NCI-H146 treated with DMSO at 0.1 percent for 48 hours (cell line): ENCODE results near the gene SCGB1D2.
A peak's percentile ranks its signal among the peaks of the same experiment; 100 is the strongest.
"Not testable (repeated sequence)": the region's sequence is repeated elsewhere in the genome, so short reads cannot be mapped to it uniquely, and the experiment has no call there.

Experiments
- DNase-seq: peaks from one replicate; lab custom pipeline; 2025; ENCODE audit not compliant: unreplicated experiment; lab: John Stamatoyannopoulos, UW

The SCGB1D2 gene, protein sequence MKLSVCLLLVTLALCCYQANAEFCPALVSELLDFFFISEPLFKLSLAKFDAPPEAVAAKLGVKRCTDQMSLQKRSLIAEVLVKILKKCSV

GRCh38 chr11:62242021-62242420 lies at the start of gene SCGB1D2:
TSS of gene SCGB1D2 (plus strand) at chr11:62242239. CDS start at chr11:62242308, 69 bp downstream.
- DNase-seq, result peak; percentile 97

DNA sequence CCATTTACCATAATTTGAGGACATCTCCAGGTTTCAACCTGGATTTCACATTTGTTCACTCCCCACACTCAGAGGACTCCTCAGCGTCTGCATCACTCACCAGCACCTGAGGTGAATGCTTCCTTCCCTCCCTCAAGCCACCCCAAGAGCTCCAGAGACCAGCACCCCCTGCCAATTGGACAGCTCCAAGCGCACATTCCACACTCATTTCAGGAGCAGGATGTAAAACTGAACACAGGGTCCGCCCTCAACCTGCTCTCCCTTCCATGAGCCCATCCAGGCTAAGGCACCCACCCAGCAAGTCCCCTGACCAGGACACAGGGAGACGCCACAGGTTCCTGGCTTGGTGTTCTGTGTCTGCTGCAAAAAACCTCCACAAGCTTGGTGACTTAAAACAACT lies 48.1 kb upstream of the SCGB1D2 start:
- DNase-seq, result no peak

DNA sequence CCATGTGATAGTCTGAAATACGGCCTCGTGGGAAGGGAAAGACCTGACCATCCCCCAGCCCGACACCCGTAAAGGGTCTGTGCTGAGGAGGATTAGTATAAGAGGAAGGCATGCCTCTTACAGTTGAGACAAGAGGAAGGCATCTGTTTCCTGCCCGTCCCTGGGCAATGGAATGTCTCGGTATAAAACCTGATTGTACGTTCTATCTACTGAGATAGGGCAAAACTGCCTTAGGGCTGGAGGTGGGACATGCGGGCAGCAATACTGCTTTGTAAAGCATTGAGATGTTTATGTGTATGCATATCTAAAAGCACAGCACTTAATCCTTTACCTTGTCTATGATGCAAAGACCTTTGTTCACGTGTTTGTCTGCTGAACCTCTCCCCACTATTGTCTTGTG lies 47.0 kb upstream of the SCGB1D2 start:
- DNase-seq, result not testable (repeated sequence)

DNA sequence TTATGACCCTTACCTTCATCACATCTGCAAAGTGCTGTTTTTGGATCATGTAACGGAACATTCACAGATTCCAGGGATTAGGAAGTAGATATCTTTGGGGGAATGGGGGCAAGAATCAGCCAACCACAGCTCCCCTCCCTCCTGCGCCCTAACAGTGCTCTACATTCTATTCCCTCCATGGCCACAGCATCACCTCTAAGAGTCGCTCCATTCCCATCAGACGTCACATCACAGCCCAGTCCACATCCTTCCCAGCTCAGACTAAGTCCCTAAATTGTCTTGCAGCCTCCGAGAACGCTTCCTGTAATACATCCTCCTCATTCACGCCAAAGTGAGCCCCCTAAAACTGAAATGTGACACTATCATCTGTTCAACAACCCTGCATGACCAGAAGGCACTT lies 46.1 kb upstream of the SCGB1D2 start:
- DNase-seq, result no peak

- DNase-seq, result not testable (repeated sequence)
These were observed 44.6 kb upstream of the SCGB1D2 start for GRCh38 chr11:62197400-62197799.

DNA sequence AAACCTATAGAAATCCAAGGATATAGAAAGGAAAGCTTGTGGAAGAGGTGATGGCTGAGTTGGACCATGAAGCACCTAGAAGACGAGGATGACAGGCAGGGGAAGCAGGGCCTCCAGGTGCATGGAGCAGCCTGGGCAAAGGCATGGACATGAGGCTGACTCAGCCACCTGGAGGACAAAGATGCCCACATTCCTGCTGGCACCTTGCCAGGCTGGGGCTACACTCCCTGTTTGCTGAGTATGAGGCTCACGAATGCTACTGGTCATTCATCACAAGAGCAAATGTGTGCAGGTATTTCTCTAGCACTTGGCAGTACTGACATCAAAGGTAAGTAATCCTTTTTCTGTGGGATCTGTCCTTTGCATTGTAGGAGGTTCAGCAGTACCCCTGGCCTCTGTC lies 40.7 kb upstream of the SCGB1D2 start:
- peak; percentile 13 for DNase-seq

DNA sequence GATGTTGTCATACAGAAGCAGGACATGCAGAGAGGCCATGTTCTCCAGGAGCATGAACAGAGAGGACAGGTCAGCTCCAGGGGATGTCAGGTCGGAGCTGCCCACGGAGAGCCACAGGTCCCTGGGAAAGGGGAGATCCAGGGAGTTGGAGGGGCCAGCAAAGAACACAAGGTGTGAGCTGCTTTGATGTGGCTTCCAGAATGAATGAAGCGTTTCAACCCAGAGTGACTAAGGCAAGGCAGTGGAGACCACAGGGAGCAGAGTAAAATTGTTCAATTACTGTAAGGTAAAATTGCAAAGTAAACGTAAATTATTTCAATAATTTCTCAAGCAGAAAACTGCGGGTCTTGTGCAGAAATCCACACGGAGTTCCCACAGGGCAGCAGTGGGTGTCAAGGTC lies 39.1 kb upstream of the SCGB1D2 start:
- DNase-seq, result no peak

- no peak for DNase-seq
These were observed 37.6 kb upstream of the SCGB1D2 start for GRCh38 chr11:62204430-62204829.

DNA sequence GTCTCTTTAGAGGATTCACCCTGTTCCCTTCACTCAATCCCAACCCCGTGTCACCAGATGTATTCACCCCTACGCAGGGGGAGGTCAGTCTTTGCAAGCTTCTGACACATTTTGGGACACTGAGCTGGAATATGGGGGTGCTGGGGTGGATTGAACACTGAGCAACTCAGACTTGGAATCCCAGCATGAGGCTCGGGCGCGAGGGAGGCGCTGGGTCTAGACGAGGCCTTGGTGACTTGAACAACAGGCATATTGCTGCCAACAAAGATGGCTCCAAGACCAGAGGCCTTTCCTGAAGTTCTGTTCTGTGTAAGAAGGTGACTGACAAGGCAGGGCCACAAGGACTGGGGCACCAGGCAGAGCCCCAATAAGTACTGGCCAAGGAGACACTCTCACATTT lies 36.6 kb upstream of the SCGB1D2 start:
- no peak for DNase-seq

GRCh38 chr11:62206276-62207066 lies 35.6 kb upstream of the SCGB1D2 start:
- not testable (repeated sequence) for DNase-seq

DNA sequence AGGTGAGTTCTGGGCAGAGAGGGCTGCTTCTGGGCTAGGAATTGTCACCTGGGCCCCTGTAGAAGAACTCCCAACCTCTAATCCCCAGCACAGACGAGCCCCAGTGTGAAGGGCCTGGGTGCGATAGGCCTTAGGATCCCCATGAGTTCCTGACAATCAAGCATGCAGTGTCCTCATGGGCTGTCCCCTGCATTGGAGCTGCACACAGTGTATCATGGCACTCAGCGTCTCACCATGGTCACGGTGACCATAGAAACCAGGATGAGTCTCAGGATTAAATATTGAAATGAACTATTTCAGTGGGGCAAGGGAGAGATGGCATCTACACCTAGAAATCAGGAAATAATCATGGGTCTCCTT lies 33.3 kb upstream of the SCGB1D2 start:
- no peak for DNase-seq

DNA sequence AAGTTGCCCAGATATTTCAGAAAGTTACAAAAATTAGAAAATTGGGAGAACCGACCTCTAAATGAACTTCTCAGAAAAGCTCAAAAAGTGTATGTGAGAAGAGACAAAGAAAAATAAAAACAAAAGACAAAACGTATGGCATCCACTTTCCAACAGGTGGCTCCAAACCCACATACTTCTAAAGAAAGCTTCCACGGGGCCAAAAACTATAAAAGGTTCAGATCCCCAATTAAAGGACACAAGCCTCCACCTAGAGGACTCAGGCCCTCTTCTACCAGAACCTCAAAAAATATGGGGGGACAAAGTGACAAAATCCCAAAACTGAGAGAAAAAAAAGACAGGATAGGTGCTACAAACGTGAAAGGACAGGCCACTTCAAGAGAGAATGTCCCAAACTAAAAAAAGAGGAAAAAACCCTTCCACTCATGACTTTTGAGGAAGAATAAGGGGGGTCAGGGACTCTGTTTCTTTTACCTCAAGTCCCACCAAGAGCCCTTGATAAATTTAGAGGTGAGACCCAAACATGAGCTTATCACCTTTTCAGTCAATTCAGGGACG lies 24.8 kb upstream of the SCGB1D2 start:
- peak; percentile 9 for DNase-seq

DNA sequence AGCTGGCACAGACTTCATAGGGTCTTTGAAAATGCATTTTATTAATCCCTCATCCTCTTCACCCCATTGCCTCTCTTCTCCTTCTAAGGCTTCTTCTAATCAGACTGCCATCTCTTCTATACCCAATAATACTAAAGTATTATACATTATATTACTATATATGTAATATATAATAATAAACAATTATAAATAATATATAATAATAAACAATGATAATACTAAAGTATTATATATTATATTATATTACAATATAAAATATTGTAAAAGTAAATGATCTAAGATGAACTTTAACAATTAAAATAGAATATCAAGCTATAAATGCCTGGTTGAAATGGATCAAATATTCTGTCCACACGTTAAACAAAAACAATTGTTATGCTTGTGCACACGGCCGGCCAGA lies 20.5 kb upstream of the SCGB1D2 start:
- DNase-seq, result no peak

GRCh38 chr11:62223095-62223494 lies 18.9 kb upstream of the SCGB1D2 start:
- no peak for DNase-seq

DNA sequence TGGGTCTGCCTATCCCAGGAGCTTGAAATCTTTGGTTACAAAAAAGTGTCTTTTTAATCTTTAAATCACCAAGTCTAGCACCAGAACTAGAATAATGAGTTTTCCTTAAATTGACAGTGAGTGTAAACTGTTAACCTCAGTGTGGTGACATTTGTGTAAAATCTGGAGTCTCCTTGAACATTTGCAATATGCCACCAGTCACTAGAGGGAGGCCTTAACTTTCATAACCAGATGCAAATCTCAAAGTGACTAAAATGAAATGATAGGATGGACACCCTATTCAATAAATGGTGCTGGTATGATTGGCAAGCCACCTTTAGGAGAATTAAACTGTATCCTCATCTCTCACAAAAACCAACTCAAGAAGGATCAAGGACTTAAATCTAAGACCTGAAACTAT lies 8.3 kb upstream of the SCGB1D2 start:
- no peak for DNase-seq

DNA sequence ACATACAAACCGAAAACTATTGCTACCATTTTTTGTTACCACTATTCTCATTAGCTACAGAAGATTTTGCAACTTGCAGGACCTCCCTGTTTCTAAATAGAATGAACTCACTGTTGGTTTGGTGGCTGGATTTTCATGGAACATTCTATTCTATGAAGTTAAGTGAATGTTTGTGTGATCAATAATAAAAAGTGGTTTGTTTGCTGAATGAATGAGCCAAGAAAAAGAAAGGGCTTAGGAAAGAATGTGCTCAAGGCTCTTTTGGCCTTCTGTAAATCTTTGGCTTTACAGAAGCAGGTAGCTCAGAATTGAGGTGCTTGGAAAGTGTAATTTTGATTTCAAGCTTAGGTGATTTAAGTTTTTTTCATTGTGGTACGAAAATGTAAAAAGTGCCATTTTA lies 5.9 kb upstream of the SCGB1D2 start:
- no peak for DNase-seq

- no peak for DNase-seq
These were observed 4.5 kb upstream of the SCGB1D2 start for GRCh38 chr11:62237499-62237898.

GRCh38 chr11:62238151-62238550 lies 3.9 kb upstream of the SCGB1D2 start:
- DNase-seq, result no peak

DNA sequence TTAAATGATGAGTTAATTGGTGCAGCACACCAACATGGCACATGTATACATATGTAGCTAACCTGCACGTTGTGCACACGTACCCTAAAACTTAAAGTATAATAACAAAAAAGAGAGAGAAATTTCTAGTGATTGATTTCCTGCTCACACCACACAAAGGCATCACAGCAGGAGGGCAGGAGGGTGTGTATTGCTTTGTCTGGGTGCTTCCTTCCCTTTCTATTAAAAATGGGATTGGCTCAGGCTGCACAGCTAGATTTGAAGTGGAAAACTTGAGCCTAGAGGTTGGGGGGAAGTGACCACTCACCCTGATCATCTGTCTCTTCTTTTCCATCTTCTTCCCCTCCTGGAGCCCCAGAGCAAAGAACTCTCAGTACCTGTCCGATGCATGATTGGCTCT lies 944 bp upstream of the SCGB1D2 start:
- peak; percentile 49 for DNase-seq

- no peak for DNase-seq
These were observed 3.3 kb downstream of the SCGB1D2 start for GRCh38 chr11:62245271-62245753.

GRCh38 chr11:62251698-62252097 lies 9.7 kb downstream of the SCGB1D2 start:
- DNase-seq, result no peak

DNA sequence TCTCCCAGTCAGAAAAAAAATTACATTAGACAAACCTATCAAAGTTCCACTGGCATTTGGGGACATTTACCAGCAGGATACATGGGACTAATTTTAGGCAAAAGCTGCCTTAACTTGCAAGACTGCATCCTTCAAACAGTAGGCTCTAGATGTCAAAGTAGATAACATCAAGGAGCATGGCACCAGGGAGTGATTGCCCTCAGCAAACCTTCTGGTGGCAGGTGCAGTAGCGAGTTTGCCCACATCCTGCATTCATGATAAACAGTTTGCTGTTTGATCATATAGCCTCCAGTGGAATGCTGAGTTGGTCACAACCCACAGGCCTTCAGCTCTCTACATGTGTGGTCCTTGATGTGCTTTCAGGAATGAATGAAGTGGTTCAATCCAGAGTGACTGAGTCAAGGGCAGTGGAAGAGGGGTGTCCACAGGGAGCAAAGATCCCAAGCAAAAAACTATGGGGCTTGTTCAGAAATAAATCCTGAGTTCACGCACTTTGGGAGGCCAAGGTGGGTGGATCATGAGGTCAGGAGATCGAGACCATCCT lies 12.0 kb downstream of the SCGB1D2 start:
- no peak for DNase-seq
